Fibroblast of lung (primary cell): ENCODE results near the gene HMBS. TPM values are rescaled to one million over a fixed set of nuclear protein-coding genes. Genes with fewer than 3 reads are reported as not detected.
A peak's percentile ranks its signal among the peaks of the same experiment; 100 is the strongest.

Experiments used
- DNase-seq, 2 donors: peaks; one replicate each; pipeline versions ENCODE4 v3.0.0 to v3.0.0-alpha.2; 2010; ENCODE audit warnings: low read depth in 2 of 2
- H2AFZ ChIP-seq: 2 replicates; pipeline ENCODE4 v1.5.1; 2012; ENCODE audit warnings: low read length, control low read depth, inconsistent platforms
- H3K27ac ChIP-seq: 2 replicates; pipeline ENCODE4 v1.5.1; 2011; ENCODE audit warnings: low read length, control low read depth; ENCODE audit not compliant: insufficient read depth
- H3K27me3 ChIP-seq: 2 replicates; pipeline ENCODE4 v1.5.1; 2011; ENCODE audit warnings: mild to moderate bottlenecking, low read length; ENCODE audit not compliant: control insufficient read depth, insufficient read depth
- H3K36me3 ChIP-seq: 2 replicates; pipeline ENCODE4 v1.5.1; 2011; ENCODE audit warnings: low read length; ENCODE audit not compliant: control insufficient read depth, insufficient read depth
- H3K4me1 ChIP-seq: 2 replicates; pipeline ENCODE4 v1.5.1; 2011; ENCODE audit warnings: low read length; ENCODE audit not compliant: control insufficient read depth, insufficient read depth; ENCODE audit errors: extremely low read depth
- H3K4me2 ChIP-seq: 2 replicates; pipeline ENCODE4 v1.5.1; 2011; ENCODE audit warnings: low read length, control low read depth; ENCODE audit not compliant: insufficient read depth; ENCODE audit errors: extremely low read depth
- H3K4me3 ChIP-seq, 4 experiments: fragments of 200-600 bp in 1 of 4; sonication (generic) in 1 of 4; replicated peaks in 1 of 4; 2 replicates each; pipeline ENCODE4 v1.5.1; 2011 to 2016; ENCODE audit warnings: low read length in 4 of 4, low read depth in 3 of 4, mild to moderate bottlenecking in 3 of 4, control low read depth in 2 of 4, inconsistent platforms in 1 of 4, mixed read lengths in 1 of 4; ENCODE audit not compliant: insufficient read depth in 1 of 4; ENCODE audit errors: control extremely low read depth in 1 of 4
- H3K79me2 ChIP-seq: 2 replicates; pipeline ENCODE4 v1.5.1; 2012; ENCODE audit warnings: mild to moderate bottlenecking, low read length, inconsistent platforms; ENCODE audit not compliant: control insufficient read depth, insufficient read depth
- H3K9ac ChIP-seq: 2 replicates; pipeline ENCODE4 v1.5.1; 2011; ENCODE audit warnings: mild to moderate bottlenecking, low read length, control low read depth; ENCODE audit not compliant: insufficient read depth
- H3K9me3 ChIP-seq: 2 replicates; pipeline ENCODE4 v1.5.1; 2012; ENCODE audit warnings: low read depth, low read length; ENCODE audit not compliant: control insufficient read depth, insufficient read depth
- H4K20me1 ChIP-seq: 2 replicates; pipeline ENCODE4 v1.5.1; 2011; ENCODE audit warnings: low read length; ENCODE audit not compliant: control insufficient read depth, insufficient read depth; ENCODE audit errors: extremely low read depth
- EZH2 ChIP-seq: IDR thresholded peaks from 2 replicates; pipeline ENCODE4 v1.5.1; 2012; ENCODE audit warnings: low read length, control low read depth, mild to moderate bottlenecking; ENCODE audit errors: missing control alignments
- polyA plus RNA-seq, 2 donors: library from polyadenylated mRNA; depleted of rRNA in 1 of 2; stranded (reverse) in 1 of 2; unstranded in 1 of 2; fragments of >200 nt; gene quantifications; 2 replicates each; pipeline ENCODE4 v1.2.1, GENCODE V29; 2011 to 2012; ENCODE audit warnings: missing spikeins in 1 of 2
- total RNA-seq: library from RNA; depleted of rRNA; stranded (reverse); fragments of >200 nt; gene quantifications from 2 replicates; pipeline ENCODE4 v1.2.1, GENCODE V29; 2014
- TF ChIP-seq, protein P1 (sequence below), 2 donors: IDR thresholded peaks in 1 of 2; conservative IDR thresholded peaks in 1 of 2; 1 replicate in 1 of 2; 2 replicates in 1 of 2; pipeline ENCODE4 v1.5.1; 2011 to 2012; ENCODE audit warnings: low read length in 2 of 2, control low read depth in 1 of 2, inconsistent platforms in 1 of 2, low read depth in 1 of 2, mild to moderate bottlenecking in 1 of 2

Gene HMBS
- total and polyA plus RNA-seq, 2 donors (not counting 1 experiment from before 2014, with no cell fraction given), result 9.4 to 23.8 TPM

DNA sequence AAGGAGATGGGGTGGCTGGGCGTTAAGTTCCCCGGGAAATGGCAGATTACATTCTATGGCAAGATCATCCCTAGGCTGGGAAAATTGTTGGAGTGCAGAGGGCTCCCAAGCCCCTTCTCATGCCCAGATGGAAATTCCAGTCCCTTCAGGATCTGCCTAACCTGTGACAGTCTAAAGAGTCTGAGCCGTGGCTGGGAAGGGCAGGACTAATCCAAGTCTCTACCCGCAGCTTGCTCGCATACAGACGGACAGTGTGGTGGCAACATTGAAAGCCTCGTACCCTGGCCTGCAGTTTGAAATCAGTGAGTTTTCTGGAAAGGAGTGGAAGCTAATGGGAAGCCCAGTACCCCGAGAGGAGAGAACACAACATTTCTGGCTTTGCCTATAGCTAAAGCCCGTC, 3.7 kb downstream of the HMBS start:
- peaks cover 28% of the 10 kb centered on the region for H3K79me2 ChIP-seq
- no peak overlapping the region for H3K9ac ChIP-seq
- no peak for TF ChIP-seq EZH2
- TF ChIP-seq, protein P1, sequence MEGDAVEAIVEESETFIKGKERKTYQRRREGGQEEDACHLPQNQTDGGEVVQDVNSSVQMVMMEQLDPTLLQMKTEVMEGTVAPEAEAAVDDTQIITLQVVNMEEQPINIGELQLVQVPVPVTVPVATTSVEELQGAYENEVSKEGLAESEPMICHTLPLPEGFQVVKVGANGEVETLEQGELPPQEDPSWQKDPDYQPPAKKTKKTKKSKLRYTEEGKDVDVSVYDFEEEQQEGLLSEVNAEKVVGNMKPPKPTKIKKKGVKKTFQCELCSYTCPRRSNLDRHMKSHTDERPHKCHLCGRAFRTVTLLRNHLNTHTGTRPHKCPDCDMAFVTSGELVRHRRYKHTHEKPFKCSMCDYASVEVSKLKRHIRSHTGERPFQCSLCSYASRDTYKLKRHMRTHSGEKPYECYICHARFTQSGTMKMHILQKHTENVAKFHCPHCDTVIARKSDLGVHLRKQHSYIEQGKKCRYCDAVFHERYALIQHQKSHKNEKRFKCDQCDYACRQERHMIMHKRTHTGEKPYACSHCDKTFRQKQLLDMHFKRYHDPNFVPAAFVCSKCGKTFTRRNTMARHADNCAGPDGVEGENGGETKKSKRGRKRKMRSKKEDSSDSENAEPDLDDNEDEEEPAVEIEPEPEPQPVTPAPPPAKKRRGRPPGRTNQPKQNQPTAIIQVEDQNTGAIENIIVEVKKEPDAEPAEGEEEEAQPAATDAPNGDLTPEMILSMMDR (conservative IDR thresholded peaks at IDR 0.05 in 1 of 2, IDR thresholded peaks at IDR 0.05 in 1 of 2; ENCODE audit: low read depth in 1 of 2, low read length in 2 of 2), result no peak

DNA sequence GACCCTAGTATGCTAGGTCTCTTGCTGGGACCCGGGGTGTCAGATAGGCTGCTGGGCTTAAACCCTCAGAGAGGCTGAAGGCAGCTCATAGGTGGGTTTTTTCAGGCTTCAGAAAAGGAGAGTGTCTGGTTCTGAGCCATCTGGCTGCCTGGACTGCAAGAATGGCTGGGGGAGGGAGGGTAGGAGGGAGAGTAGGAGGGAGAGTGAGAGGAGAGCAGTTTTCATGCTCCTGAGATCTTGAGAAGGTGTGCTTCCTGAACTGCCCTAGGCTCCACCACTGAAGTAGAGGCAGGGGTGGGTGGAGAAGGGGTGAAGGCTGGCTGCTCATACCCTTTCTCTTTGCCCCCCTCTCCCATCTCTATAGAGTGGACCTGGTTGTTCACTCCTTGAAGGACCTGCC, 4.6 kb downstream of the HMBS start:
- no peaks in the 10 kb centered on the region for H3K9me3 ChIP-seq
- H3K4me1 ChIP-seq, result peaks cover 14% of the 10 kb centered on the region
- peaks cover 12% of the 10 kb centered on the region for H3K36me3 ChIP-seq
- H3K4me3 ChIP-seq, result no peak overlapping the region
- H3K4me2 ChIP-seq, result no peak overlapping the region
- H3K27me3 ChIP-seq, result no peaks in the 10 kb centered on the region
- no peak overlapping the region for H3K27ac ChIP-seq
- TF ChIP-seq, protein P1 (conservative IDR thresholded peaks at IDR 0.05 in 1 of 2, IDR thresholded peaks at IDR 0.05 in 1 of 2; ENCODE audit: low read depth in 1 of 2, low read length in 2 of 2), result no peak
- TF ChIP-seq EZH2, result no peak
- peaks cover 37% of the 10 kb centered on the region for H3K79me2 ChIP-seq
- H4K20me1 ChIP-seq, result no peaks in the 10 kb centered on the region
- no peak overlapping the region for H2AFZ ChIP-seq
- no peak overlapping the region for H3K9ac ChIP-seq
- DNase-seq, result no peak

More for the DNA sequence above, 3.7 kb downstream of the HMBS start:
- Histone ChIP-seq H3K9me3 (no peaks in the 10 kb centered on the region), H3K4me2 (no peak overlapping the region), H4K20me1 (no peaks in the 10 kb centered on the region), H3K4me3 (no peak overlapping the region), H3K36me3 (peaks cover 10% of the 10 kb centered on the region), H3K4me1 (peaks cover 15% of the 10 kb centered on the region), H3K27ac (no peak overlapping the region), H3K27me3 (no peaks in the 10 kb centered on the region), H2AFZ (no peak overlapping the region)
- no peak for DNase-seq

DNA sequence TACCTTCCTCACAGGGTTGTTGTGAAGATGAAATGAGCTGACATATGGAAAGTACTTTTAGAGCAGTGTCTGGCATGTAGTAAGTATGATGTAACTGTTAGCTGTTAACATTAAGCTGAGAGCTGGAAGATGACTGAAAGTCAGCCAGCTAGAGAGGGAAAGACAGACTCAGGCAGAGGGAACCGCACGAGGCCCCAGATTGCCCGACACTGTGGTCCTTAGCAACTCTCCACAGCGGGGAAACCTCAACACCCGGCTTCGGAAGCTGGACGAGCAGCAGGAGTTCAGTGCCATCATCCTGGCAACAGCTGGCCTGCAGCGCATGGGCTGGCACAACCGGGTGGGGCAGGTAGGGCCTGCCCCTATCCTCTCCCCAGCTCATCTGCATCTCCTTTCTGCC, 6.5 kb downstream of the HMBS start:
- no peak overlapping the region for H3K4me2 ChIP-seq
- H3K36me3 ChIP-seq, result peaks cover 12% of the 10 kb centered on the region
- H3K9ac ChIP-seq, result no peak overlapping the region
- H3K4me3 ChIP-seq, result no peak overlapping the region
- H3K79me2 ChIP-seq, result peaks cover 36% of the 10 kb centered on the region
- H3K27me3 ChIP-seq, result no peaks in the 10 kb centered on the region
- no peaks in the 10 kb centered on the region for H4K20me1 ChIP-seq
- H3K4me1 ChIP-seq, result peaks cover 12% of the 10 kb centered on the region
- TF ChIP-seq, protein P1 (conservative IDR thresholded peaks at IDR 0.05 in 1 of 2, IDR thresholded peaks at IDR 0.05 in 1 of 2; ENCODE audit: low read depth in 1 of 2, low read length in 2 of 2), result no peak
- no peak for TF ChIP-seq EZH2
- peak in 1 of 2 donors; percentile 64 for DNase-seq
- no peak overlapping the region for H3K27ac ChIP-seq
- no peaks in the 10 kb centered on the region for H3K9me3 ChIP-seq
- H2AFZ ChIP-seq, result no peak overlapping the region
